Metanephros (tissue), 1 donor: ENCODE results near the gene ENGASE. TPM values are rescaled to one million over a fixed set of nuclear protein-coding genes. Genes with fewer than 3 reads are reported as not detected.

Source experiments
- total RNA-seq: library from RNA; depleted of rRNA; stranded (reverse); fragments of >200 nt; gene quantifications from one replicate; pipeline ENCODE4 v1.2.3, GENCODE V29; 2014

ENGASE gene, protein sequence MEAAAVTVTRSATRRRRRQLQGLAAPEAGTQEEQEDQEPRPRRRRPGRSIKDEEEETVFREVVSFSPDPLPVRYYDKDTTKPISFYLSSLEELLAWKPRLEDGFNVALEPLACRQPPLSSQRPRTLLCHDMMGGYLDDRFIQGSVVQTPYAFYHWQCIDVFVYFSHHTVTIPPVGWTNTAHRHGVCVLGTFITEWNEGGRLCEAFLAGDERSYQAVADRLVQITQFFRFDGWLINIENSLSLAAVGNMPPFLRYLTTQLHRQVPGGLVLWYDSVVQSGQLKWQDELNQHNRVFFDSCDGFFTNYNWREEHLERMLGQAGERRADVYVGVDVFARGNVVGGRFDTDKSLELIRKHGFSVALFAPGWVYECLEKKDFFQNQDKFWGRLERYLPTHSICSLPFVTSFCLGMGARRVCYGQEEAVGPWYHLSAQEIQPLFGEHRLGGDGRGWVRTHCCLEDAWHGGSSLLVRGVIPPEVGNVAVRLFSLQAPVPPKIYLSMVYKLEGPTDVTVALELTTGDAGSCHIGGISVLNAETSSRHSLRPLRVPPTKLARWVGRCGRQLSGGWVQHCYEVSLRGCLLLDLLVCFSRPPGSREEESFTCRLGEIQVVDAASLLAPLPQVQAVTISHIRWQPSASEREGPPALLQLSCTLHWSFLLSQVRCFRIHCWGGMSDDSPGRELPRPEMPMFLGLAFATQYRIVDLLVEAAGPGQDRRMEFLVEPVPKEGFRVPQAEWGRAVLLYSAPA
- total RNA-seq = 39.6 TPM

DNA sequence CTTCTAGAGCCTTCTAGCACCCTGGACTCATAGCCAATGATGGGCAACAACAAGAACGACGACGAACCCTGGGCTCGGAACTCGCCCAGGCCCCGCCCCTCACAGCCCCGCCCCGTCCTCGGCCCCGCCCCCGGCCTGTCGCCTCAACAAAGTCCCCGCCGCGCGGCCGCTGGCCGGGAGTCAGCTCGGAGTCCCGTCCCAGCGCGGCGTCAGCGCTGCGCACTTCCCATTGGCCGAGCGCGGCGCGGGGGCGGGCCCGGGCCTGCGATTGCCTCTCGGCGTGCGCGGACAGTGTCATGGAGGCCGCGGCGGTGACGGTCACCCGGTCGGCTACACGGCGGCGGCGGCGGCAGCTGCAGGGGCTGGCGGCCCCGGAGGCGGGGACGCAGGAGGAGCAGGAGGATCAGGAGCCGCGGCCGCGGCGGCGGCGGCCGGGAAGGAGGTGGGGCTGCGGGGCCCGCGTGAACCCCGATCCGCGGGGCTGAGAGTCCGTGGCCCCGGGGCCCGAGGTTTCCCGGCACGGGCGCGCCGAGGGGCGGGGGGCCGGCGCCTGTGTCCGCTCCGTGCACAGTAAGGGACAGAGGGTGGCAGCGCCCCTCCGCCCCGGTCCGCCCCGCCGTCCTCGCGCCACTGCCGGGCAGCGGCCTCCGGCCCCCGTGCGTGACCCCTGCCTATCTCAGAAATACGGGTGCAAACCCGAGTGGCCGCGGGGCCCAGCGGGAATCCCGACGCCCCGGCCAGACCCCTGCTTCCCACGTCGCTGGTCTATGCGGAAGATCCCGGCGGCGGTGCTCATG, at the start of gene ENGASE:
TSS of gene ENGASE (plus strand) at position 176 of the 797 bp plus-strand sequence. CDS start at position 297, 121 bp downstream.

Other genes with a start within 250 kb of the ENGASE start
- gene USP36, start 234.0 kb upstream of the ENGASE start, total RNA-seq = 60.1 TPM
- gene CEP295NL, start 171.6 kb upstream of the ENGASE start, total RNA-seq = 8.1 TPM
- 86.2 TPM for gene TIMP2, start 149.4 kb upstream of the ENGASE start, total RNA-seq
- 206 TPM for gene LGALS3BP, start 94.9 kb upstream of the ENGASE start, total RNA-seq
- gene CANT1, start 65.1 kb upstream of the ENGASE start, total RNA-seq = 35.6 TPM
- 8.8 TPM for gene C1QTNF1, start 50.7 kb upstream of the ENGASE start, total RNA-seq